HG03565 (cell line): Measurements from ENCODE around the gene CENPP.

Source experiments
- ATAC-seq: cut with Tn5 transposase; IDR thresholded peaks from one replicate; pipeline ENCODE4 v1.9.1; 2021; ENCODE audit warnings: mild to moderate bottlenecking, moderate library complexity; ENCODE audit not compliant: unreplicated experiment

Gene CENPP

GRCh38 chr9:92650839-92651621, 325.3 kb downstream of the CENPP start:
- ATAC-seq = no peak

- ATAC-seq = no peak
These were observed 326.7 kb downstream of the CENPP start for GRCh38 chr9:92652461-92652860.

GRCh38 chr9:92654481-92655301, 328.9 kb downstream of the CENPP start:
- ATAC-seq = no peak

- no peak for ATAC-seq
These were observed 329.6 kb downstream of the CENPP start for GRCh38 chr9:92655366-92655765.

DNA sequence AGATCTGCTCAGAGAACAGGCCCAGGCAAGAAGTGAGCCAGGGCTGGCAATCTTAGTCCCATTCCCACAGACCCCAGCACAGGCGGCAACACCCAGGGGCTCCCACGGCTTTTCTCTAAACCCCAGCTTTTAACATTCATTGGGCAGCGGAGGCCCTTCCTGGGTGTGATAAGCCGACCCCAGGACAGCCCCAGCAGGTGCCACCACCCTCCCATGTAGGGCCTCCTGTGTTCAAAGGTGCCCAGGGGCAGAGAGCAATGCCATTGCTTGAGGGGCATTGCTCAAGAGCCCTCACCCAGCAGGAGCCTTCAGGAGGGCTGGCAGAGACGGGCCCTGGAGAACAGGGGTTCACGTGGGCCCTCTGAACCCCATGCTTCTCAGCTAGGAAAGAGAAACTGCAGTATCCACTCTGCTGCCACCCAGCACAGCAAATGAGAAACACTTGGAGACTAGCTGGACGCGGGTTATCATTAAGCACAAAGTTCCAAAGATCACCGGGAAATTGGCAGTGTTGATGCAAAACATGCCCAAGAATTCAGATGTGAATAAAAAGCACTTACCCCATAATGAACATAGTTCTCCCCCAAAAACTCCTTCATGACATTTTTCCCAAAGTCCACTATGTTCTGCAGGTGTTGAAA, 330.3 kb downstream of the CENPP start:
- ATAC-seq = no peak

- no peak for ATAC-seq
These were observed 330.8 kb downstream of the CENPP start for GRCh38 chr9:92656537-92656925.

DNA sequence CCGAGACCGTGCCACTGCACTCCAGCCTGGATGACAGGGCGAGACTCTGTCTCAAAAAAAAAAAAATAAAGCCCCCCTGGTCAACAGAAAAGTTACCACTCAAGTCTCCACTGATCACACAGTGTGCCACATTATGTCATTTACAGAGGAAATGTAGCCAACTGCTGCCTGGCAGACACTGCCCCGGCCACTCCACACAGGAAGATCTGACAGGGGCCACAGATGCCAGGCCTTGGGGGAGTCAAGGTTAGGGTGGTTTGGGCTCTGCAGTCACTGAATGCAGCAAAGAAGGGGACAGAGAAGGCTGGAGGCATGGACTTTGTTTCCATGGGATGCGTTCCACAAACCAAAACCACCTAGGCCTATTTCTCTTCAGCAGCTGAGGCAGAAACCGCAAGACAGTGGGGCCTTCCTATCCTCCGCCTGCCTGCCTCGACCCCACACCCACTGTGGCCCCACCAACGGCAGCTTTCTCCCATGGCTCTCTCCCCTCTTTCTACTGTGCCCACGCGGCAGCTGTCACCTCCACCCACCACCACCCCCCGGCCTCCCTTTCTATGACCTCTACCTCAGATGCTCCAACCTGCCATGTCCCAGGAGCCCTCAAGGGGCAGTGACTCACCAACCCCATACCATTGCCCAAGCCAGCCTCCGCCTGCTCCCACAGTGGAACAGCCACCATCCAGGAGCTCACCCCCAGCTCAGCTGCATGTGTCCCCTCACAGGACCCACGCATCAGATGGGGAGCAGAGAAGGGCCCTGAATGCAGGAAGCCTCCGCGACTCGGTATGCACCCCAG, 331.7 kb downstream of the CENPP start:
- ATAC-seq = no peak

GRCh38 chr9:92658176-92658575, 332.4 kb downstream of the CENPP start:
- no peak for ATAC-seq

DNA sequence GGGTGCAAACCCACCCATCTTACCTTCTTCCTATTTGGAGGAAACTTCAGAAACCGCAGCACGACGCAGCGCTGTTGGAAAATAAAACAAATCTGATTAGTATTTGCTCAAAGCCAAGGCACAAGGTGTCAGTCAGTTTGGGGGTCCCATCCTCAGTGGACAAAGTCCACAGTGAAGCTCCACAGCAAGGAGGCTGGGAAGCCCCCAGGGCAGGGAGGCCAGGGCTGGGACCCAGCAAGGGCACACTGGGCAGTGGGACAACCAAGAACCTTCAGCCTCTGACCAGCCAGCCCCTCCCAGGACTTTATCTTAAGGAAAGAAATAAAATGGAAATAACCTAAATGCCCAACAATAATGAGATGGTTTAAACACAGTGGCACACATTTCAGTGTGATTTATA, 332.9 kb downstream of the CENPP start:
- no peak for ATAC-seq

GRCh38 chr9:92659601-92660000, 333.8 kb downstream of the CENPP start:
- ATAC-seq = no peak

DNA sequence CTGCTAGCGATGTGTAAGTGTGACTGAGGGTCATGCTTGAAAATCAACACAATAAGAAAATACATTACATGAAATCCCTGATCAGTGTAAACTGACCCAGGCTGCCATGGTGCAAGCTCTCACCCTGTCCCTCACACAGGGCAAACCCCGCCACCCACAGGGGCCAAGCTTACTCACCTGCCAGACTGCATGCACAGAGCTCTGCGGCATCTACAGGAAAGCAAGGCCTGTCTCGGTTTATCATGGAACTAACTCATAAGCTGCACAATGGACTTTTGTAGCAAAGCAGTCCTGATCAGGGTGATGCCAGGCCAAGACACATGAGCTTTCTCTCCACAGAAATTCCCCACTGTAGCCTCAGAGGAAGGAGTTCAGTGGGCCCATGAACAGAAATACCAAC, 334.5 kb downstream of the CENPP start:
- no peak for ATAC-seq

DNA sequence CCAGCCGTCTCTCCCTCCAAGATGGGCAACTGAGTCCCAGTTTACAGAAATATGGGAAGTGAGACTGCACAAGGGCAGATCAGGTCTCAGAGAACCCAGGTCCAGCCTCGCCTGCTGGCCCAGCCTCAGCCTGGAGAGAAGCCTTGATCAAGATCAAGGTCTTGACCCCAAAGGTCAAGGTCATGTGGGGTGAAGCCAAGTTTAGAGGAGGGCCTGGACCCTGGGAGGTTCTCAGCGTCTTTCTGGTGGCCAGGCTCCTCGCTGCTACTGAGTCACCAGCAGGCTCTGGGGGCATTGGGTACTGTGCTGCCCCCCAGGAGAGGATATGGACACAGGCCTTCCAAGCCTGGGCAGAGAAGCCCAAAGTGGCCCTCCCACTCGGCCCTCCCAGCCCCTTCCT, 335.4 kb downstream of the CENPP start:
- ATAC-seq = no peak

DNA sequence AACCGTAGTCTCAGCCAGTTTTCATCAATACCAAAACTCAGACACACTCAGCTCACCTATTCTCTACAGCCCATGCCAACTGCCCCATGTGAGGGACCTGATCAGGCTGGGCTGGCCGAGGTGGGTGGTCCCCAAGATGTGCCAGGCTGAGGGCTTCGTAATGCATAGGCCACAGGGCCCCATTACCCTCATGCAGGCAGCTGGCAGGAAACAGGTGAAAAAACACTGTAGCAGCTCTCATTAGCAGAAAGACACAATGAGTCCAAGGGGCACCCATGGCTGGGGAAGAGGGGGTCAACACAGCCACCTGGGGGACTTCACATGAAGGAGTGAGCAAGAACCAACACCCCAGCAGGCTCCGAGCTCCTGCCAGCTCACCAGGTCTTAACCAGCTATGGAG, 336.0 kb downstream of the CENPP start:
- no peak for ATAC-seq

DNA sequence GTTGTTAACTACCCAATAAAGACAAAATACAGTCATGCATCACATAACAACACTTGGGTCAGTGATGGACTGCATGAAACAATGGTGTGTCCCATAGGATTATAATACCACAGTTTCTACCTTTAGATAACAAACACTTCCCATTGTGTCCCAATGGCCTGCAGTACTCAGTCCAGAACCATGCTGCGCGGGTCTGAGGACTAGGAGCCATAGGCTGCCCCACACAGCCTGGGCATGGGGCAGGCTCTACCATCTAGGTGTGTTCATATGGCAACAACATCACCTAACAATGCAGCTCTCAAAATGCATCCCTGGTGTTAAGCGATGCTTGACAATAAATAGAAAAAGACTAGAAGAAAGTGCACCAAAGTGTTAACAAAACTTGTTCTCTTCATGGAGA, 337.4 kb downstream of the CENPP start:
- ATAC-seq = no peak

DNA sequence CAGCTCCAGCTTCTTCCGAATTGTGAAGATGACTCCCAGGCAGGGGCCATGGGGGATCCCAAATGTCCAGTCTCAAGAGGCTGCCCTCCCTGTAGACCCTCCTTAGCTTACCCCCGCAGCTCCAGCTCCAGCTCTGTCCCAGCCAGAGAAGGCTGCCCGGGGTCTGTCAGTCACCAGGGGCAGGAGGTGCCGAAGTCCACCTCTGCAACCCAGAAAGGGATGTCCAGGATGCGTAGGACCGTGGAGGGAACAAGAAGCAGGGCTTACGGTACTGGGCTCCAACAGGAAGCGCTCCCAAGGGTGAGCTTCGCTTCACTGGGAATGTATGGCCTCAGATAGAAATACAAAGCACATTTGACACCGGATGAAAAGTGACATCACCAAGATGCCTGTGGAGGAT, 338.2 kb downstream of the CENPP start:
- no peak for ATAC-seq

DNA sequence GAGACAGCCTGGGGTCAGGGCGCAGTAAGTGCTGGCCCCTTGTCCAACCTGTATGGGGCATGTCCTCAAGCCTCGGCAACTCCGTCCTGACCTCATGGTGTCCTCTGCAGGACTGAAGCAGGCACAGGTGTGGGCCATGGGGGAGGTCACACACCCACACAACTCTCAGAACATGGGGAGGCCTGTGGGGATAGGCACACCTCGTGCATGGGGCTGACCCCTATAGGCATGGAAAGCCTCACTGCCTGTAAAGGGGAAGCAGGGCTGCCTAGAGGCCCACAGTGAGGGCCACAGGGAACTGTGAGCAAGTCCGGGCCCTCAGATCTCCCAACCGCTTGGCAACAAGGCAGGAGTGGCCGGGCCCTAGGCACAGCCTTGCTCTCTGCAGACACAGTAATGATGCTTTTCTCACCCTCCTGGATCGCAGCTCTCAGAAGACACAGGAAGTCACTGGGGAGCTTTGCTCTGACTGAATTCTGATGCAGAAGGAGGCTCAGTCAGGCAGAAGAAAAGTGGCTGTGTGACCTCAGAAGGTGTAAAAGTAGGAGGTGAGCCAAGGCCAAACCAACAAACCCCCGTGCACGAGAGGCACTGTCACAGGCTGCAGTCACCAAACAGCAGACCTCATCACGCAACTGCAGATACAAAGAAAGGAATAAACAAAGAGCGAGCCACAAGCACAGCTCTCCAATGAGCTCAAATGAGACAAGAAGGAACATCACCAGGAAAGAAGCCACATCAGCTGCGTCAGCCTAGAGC, 338.8 kb downstream of the CENPP start:
- no peak for ATAC-seq

DNA sequence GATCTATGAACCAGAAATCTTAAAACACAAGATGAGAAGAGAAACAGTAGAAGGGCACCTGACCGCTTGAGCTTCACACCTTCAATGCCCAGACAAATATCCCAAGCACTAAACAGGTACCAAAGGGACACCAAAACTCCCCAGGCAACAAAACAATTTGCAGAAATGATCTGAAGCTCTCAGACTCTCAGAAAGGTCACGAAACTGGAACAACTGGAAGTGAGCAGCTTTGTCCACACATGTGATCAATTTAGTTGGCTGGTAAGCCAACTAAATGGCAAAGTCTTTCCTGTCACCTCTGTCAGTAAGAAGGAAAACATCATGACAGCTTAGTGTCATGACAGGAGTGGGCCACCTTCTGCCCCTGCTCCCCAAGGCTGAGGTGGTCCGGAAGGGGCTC, 340.1 kb downstream of the CENPP start:
- ATAC-seq = no peak

GRCh38 chr9:92666236-92666635, 340.5 kb downstream of the CENPP start:
- ATAC-seq = no peak

DNA sequence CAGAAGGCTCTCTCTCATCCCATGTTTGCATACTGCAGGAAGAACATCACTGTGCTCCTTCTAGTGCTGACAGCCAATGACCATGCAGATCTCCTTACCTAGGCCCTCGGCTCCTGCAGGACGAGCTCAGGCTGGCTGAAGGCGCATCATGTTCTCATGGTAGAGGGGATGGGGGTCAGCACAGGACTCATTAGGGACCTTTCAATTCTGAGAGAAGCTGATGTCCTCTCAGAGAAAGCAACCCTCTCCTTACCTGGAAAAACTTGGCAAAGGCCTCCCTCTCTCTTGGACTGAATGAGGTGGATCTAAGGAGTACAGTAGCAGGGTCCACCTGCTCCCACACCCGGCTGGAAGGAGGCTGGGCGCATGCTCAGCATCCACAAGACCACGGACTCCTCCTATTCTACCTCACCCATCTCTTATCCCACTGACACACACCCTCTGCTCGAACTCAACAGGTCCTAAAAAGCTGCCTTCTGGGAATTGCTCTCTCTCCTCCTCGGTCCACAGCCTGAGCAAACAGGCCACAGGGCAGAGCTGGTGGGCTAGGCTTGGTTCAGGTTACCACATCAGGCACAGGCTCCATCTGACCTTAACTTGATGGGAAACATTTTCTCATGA, 341.3 kb downstream of the CENPP start:
- ATAC-seq = no peak
